H1 (cell line): Measurements from ENCODE around the gene KLK5. TPM values are rescaled to one million over a fixed set of nuclear protein-coding genes. Genes with fewer than 3 reads are reported as not detected.

Experiments used
- BRCA1 ChIP-seq: IDR thresholded peaks from 2 replicates; pipeline ENCODE4 v1.6.1; 2012; ENCODE audit warnings: low read depth, low read length, improper control_type of control experiment
- CHD7 ChIP-seq: fragments of 300-600 bp; sonication (generic); IDR thresholded peaks from 2 replicates; pipeline ENCODE4 v1.7.1; 2012; ENCODE audit warnings: low read length, moderate library complexity, mild to moderate bottlenecking, inconsistent platforms; ENCODE audit not compliant: insufficient replicate concordance
- polyA plus RNA-seq, 7 experiments: library from polyadenylated mRNA; depleted of rRNA in 3 of 7; stranded (reverse) in 5 of 7; unstranded in 2 of 7; fragments of >200 nt in 5 of 7; fragments of 200-250 nt in 2 of 7; gene quantifications; 1 replicate in 5 of 7; 2 replicates in 1 of 7; 4 replicates in 1 of 7; pipeline versions ENCODE4 v1.2.1 to v1.2.3, GENCODE V29; 2011 to 2013; ENCODE audit warnings: missing spikeins in 2 of 7, mixed read lengths in 2 of 7
- total RNA-seq: library from RNA; stranded (reverse); fragmentation: NEBNext Ultra II Directional; extraction: Animal tissue kit (Norgen Biotek cat#: 25700); gene quantifications from 2 replicates; pipeline ENCODE4 v1.2.1, GENCODE V29; 2021

The KLK5 gene
- total and polyA plus RNA-seq, 2 of the 8 experiments (the other 6 are each of a cell fraction or from before 2014, with no cell fraction given) = 0.76 to 2.0 TPM

- no peak for TF ChIP-seq CHD7
- TF ChIP-seq BRCA1 = no peak
Observed at GRCh38 chr19:50977626-50978025, 24.8 kb upstream of the KLK5 start (continued).
